RCC 7860 (cell line): ENCODE measurements around the gene NCAM1.
A peak's percentile ranks its signal among the peaks of the same experiment; 100 is the strongest.
"Not testable (repeated sequence)": the region's sequence is repeated elsewhere in the genome, so short reads cannot be mapped to it uniquely, and the experiment has no call there.

Source experiments
- DNase-seq: peaks from one replicate; pipeline ENCODE4 v3.0.0-alpha.2; 2015; ENCODE audit warnings: low spot score
- FAIRE-seq: peaks from 2 replicates; lab custom pipeline; 2012; peaks lifted over from hg19 to GRCh38; lab: Jason Lieb, UNC

NCAM1 gene

DNA sequence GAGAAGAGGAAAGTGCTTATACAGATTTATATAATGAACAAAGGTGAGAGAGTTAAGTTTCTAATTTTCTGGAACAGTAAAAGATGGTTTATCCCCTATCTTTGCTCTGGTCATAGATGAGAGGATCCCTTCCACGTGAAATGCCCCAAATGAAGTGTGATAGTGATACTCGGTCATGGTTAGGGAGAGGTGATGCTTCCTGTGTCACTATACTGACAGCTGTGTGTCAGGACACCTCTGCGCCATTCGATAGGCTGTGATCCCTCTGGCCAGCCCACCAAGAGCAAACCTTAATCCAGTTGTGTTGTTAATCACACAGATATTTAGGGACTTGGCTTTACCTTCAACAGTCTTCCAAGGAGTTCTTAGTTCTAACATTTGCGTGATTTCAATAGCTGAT is 57.7 kb downstream of the NCAM1 start:
- no peak for FAIRE-seq
- DNase-seq, result no peak

DNA sequence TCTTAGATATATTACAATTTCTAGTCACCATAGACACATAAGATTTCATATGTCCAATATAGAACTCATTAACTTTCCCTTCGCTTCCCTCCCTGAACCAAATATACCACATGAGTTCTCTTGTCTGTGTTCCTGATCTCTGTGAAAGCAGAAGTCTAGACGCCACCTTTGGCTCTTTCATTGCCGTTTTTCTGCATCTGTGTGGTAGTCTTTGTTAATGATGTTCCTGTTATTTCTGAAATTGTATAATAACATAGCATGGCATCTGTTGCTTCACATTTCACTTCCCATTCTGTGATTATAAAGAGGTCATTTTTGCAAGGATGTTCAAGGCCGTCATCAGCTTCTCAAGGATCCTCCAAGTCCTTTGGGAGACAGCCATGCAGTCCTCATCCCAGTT is 58.5 kb downstream of the NCAM1 start:
- no peak for FAIRE-seq
- no peak for DNase-seq

DNA sequence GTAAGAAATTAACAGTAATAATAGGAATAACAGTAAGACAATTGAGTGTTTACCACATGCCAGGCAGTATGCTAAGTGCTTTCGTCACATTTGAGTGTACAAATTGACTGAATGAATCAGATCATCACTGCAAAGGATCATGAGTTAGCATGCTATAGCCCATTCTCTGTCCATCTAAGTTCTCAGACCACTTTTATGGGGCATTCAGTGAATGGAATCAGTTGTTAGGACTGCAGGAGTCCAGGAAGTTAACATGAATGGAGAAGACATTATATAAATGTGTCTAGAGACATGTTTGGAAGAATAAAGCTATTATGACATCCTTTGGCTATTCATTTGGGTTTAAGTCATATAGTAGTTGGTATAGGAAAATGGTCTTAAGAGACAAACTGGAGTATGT is 59.9 kb downstream of the NCAM1 start:
- FAIRE-seq, result no peak
- DNase-seq, result no peak

DNA sequence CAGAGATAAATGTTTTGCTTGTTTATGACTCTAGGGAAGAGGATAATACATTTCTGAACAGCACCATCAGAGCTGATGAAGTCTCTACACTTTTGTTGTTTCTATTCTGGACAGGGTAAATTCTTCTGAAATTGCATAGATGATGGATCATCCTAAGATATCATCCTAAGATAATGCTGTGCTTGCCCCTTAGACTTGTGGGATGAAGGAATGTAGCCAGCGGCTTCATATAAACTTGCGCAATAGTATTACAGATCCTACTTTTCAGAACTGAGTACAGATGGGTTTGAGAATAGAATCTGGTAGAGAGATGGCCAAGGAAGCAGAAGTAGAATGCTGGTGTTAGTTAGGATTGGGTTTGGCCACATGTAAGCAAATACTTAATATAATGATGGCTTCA is 61.0 kb downstream of the NCAM1 start:
- DNase-seq (no peak), FAIRE-seq (no peak)

DNA sequence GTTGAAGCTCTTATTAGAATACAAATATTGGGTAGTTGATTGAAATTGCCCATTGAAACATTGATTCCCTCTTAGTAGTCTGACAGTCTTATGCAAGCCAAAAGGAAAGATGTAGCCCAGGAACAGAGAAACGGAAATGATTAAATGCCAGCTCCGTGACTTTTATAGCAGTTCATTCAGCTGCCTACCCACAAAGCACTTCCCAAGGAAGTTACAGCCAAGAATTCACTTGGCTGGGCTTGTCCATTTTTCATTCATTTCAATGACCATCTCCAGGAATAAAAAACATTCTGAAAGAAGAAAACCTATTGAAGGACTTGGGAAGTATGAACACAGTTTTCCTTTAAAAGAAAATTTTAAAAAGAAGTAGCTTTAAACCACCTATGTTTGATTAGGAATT is 62.0 kb downstream of the NCAM1 start:
- DNase-seq, result no peak
- FAIRE-seq, result no peak

DNA sequence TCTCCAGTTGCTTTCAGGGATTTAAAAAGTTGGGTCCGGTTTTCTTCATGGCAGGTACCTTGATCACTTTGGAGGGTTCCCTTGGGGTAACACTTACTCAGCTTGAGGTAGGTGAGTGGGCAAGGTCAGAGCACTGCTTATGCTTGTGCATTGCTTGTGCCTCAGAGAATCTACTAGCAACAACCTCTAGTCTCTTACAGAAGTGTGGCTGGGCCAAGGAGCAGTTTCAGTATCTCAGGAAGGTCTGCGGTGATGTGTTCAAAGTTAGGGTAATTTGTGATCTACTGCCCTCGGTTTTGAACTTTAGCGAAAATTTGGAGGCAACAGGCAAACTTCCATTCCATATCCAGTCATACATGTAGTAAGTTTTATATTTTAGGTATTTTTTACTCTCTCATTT is 62.8 kb downstream of the NCAM1 start:
- no peak for FAIRE-seq
- DNase-seq, result no peak

DNA sequence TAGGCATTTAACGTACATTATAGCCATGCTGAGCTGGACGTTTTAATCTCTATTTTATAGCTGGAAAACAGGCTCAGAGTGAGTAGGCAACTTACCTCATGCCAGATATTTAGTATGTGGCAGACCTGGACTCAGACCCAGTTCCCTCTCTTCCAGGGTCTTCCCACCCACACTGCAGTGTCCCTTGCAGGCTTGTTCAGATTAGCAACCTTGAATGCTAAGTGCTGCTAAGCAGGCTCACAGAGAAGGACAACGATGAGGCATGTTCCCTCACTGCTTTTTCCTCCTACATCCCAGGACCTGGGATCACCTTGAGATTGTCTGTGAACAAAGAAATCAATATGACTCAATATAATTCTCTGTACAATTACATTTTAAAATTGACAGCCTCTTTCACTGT is 65.6 kb downstream of the NCAM1 start:
- FAIRE-seq (no peak), DNase-seq (no peak)

DNA sequence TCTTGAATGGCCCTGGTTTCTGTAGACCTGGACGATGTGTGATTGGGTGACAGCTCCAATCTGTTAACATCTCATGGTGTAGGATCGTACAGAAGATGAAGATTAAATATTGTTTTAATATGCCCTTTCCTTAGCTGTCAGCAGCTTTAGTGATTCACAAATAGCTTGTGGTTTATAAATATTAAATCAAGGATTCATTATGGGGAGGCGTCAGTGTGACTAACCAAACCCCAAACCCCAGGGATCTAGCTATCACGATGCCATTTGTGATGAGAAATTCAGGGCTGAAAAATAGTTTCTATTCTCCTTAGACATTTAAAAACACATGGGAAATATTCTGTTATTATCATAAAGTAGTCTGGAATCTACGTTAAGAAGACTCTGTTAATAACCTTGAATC is 73.4 kb downstream of the NCAM1 start:
- FAIRE-seq, result no peak
- no peak for DNase-seq

DNA sequence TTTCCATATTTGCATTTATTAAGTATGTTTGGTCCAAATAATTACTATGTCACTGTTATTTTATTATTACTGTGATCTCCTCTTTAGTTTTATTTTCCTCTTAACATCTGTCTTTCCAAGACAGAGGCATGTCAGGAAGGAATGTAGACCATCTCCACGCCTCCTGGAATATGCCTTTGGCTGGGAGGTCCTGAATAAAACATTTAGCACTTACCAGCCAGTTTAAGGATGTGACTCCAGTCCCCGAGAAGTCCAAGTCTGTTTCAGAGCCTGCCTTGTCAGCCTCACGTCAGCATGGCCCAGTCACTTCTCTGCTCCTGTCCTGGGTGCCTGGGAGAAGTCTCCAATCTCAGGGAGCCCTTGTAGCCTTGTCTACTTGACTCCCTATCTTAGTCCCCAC is 74.5 kb downstream of the NCAM1 start:
- DNase-seq (no peak), FAIRE-seq (no peak)

DNA sequence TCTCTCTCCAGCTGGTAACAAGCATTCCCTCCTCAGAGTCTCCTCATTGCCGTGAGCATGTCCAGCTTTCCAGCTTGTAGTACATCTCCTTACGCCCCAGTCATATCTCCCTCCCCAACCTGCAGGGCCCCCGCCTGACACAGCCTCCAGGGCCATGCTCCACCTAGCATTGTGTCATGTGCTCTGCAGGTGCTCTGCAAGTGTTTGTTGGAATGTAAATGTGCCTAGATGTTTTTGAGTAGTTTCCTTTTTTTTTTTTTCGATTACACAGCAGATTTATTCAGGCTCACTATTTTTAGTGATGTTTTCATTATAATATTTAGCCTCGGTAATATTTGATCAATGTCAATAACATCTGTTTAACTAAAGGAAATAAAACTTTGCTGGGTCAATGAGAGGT is 82.5 kb downstream of the NCAM1 start:
- DNase-seq (no peak), FAIRE-seq (no peak)

DNA sequence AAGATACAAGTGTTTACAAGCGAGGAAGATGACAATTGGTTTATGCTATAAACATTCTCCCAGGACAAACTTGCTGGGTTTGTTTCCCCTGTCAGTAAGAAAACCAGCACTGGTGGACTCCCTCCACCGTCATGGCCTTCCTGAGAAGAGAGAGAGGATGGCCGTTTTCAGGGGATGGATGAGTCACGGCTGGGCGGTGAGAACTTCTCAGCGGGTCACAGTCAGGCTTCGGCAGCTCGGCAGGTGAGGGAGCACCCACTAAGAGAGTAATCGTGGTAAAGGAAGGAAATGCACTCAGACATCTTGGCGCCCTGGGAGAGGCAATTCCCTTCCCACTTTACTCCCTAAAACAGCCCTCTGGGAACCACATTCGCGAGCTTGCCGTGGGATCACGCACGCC is 83.9 kb downstream of the NCAM1 start:
- DNase-seq, result peak; percentile 48
- FAIRE-seq, result peak; percentile 16

DNA sequence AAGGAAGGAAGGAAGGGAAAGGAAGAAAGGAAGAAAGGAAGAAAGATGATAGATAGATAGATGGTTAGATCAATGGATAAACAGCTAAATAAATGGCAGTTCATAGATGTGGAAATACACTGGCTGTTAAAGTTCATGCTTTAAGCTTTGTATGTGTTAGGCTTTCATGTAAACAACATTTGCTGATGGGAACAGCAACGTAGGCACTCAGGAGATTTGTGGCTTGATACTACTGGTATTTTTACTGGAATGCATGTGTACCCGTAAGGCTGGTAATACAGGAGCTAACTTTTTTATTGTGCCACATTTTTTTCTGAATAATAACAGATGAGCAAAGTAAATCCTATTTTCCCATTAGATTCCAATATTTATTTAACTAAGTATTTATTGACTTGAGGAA is 85.6 kb downstream of the NCAM1 start:
- DNase-seq (no peak), FAIRE-seq (no peak)

DNA sequence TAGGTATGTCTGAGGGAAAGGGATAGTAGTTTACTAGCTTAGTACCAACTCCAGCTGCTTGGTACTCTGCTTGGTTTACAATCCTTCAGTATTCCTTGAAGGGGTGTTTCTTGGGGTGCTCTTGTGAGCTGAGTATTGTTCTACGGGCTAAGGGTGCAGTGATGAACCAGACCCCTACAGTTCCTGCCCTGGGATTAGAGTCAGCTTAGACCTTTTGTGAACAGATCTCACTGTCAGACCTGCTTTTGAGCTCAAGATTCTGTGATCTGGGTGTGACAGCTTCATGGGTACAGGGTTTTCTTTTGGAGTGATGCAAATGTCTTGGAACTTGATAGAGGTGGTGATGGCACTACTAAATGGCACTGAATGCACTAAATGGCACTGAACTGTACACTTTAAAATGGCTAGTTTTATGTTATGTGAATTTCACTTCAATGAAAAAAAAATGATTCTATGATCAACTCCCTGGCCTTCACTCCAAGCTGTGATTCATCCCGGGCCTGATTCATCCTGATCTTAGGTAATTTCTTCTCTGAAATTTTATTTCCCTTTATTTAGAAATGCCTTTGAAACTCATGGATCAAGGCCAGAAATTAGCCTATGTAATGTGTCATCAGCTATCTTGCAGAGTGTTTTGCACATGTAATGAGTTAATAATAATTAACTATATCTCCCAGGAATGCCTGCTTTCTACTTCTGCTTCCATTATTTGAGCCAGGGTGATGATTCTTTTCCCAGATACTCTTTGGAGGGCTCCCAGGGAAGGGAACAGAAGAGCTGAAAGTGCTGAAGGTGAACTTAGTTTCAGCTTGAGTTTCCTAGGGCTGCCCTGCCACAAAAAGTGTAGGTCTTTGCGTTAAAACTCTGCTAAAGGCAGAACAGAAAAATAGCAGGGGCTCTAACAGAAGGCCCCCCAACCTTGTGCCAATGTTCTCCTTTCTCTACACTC is 87.9 kb downstream of the NCAM1 start:
- FAIRE-seq, result peak; percentile 95
- peak; percentile 81 for DNase-seq

DNA sequence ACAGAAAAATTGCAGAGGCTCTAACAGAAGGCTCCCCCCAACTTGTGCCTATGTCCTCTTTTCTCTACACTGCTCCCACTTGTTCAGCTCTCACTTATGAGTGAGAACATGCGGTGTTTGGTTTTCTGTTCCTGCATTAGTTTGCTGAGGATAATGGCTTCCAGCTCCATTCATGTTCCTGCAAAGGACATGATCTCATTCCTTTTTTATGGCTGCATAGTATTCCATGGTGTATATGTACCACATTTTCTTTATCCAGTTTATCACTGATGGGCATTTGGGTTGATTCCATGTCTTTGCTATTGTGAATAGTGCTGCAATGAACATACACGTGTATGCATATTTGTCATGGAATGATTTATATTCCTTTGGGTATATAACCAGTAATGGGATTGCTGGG is 91.8 kb downstream of the NCAM1 start:
- not testable (repeated sequence) for FAIRE-seq, DNase-seq

DNA sequence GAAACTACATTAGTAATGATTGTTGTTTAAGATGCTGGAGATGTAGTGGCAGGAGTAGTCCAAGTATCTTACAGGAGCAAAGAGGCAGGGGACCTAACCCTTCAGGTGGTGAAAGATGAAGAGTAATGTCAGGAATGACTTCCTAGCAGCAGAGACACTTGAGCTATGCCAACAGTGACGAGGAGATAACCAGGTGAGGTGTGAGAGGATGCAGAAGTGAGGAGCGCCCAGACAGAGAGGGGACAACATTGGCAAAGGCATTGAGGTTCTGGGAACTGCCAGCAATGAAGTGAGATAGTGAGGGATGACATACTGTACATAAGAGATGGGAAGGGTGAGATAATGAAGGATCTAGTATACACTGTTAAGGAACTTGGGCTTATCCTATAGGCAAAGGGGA is 95.8 kb downstream of the NCAM1 start:
- FAIRE-seq (no peak), DNase-seq (no peak)

DNA sequence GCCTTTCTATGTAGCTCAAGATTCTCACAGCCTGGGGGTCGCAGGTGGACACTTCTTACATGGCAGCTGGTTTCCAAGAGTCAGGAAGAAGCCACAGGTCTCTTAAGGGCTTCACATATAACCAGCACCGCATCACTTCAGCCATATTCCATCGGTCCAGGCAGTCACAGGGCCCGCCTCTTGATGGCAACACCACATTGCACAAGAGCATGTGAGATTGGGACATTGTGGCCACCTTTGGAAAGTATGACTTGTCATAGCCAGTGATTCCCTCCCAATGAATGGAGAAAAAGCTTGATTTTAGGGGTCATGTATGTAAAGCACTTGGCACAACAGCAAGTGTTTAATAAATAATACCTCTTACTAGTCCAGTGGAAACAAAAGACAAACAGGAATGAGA is 98.3 kb downstream of the NCAM1 start:
- FAIRE-seq (no peak), DNase-seq (no peak)

DNA sequence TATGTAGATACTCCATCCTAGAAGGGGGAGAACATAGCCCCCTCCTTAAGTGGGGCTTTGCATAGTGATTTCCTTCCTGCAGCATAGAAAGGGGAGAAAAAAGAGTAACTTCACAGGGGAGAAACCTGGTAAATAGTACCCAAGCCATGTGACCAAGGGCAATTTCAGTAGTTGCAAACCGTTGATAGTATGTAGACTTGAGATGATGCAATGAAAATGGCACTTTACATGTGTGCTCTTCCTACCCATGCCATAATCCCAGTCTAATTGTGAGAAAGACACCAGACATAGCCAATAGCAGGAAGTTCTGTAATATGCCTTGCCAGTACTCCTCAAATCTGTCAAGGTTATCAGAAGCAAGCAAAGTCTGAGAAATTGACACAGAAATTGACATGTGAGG is 104.1 kb downstream of the NCAM1 start:
- no peak for FAIRE-seq
- DNase-seq, result no peak

DNA sequence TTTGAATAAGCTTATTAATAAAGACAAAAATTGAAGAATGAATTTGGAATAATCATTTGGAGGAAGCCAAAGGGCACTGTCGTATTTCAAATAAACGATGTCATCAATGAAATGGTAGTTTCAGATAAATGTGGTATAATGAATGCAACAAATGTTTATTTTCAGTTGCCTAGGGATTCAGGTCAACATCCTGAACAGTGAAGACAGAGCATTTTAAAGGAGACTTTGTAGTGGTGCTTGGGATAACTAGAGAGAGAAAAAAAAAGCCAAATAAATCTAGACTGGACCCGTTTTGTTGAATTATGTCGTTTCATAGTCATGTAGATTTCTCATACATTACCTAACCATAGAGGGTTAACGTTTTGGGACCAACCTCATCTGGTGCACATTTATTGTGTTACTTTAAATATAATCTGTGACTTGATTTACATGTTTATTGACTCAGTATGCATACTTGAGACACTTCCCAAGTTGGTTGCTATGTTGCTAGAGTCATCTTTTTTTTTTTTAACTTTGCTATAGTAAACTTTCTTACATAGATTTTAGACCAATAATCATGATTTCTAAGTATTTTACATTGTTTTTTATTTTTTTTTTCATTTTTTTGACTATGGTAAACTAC is 111.1 kb downstream of the NCAM1 start:
- DNase-seq (no peak), FAIRE-seq (no peak)

DNA sequence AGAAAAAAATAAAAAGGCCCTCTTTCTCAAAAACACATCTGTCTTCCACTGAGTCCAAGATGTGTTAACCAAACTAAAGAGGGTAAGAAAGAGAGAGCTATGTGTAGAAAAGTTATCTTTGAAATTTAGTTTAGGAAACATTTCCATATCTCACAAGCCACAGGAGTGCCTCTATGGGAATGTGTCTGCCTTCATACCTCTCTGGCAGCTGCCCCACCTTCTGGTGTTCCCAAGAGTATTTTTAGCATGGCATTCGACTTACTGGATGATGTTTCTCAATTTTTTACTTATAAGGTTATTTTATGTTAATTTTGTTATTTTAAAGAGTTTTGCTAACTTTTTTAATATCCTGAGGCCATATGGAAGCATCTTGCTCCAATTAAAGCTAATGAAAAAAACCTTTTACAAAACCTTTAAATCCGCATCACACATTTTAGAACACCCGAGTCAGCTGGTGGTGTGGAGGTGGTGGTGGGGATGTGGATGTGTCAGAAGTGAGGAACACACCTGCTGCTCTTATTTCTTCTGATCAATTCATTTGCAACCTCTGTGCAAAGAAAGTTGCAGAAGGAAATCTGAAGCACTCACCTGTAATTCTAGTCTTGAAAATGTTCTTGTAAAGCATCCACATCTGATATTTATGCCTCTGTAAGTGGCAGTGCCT is 112.2 kb downstream of the NCAM1 start:
- no peak for DNase-seq
- no peak for FAIRE-seq

DNA sequence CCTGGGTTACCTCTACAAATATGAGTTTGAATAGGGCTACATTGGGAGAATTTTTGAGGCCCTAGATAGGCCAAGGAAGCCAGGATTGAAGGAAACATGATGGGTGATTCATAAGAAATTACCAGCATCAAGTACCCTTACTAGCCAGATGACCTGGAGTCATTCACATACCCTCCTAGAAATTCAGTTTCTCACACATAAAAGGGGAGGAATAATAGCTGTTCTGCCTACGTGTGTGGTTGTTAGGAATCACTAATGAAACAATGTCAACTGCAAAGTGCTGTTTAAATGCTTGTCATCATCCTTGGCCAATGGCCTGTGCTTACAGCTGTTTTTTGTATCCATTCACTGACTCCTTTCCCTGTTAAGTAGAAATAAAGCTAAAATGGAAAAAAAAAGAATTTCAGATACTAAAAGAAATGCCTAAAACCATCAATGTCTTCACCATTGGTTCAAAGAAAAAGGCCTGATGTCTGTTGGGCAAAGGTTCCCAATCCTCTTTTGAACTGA is 114.4 kb downstream of the NCAM1 start:
- FAIRE-seq, result no peak

DNA sequence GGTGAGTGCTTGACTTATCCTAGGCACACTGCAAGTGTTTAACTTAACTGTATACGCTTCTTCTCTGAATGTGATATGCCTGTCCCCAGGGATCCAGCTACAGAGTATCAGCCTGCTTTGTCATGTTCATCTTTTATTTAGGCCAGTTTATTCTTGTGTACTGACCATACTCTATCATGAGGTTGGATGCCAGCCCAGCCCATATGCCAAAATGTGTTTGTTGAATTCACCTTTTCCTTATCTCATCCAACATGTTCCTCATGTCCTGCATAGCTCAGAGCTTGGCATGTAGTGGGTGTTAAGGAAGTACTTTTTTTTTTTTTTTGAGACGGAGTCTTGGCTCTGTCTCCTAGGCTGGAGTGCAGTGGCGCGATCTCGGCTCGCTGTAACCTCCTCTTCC is 116.2 kb downstream of the NCAM1 start:
- DNase-seq, result no peak
- FAIRE-seq, result no peak

More for the DNA sequence above, 114.4 kb downstream of the NCAM1 start:
- no peak for DNase-seq
